DOHH2 (cell line): ENCODE data around the gene FAM50A.

ENCODE experiments used
- CTCF ChIP-seq: fragments of 200-600 bp; sonication (generic); IDR thresholded peaks from one replicate; pipeline ENCODE4 v1.5.1; 2014; ENCODE audit warnings: antibody characterized with exemption, mild to moderate bottlenecking, low read depth, low read length; ENCODE audit not compliant: poor library complexity, severe bottlenecking
- EZH2phosphoT487 ChIP-seq: fragments of 200-600 bp; sonication (generic); IDR thresholded peaks from 2 replicates; pipeline ENCODE4 v1.6.1; 2017; ENCODE audit warnings: borderline replicate concordance, mild to moderate bottlenecking, antibody characterized with exemption, low read length, moderate library complexity, mixed read lengths

DNA sequence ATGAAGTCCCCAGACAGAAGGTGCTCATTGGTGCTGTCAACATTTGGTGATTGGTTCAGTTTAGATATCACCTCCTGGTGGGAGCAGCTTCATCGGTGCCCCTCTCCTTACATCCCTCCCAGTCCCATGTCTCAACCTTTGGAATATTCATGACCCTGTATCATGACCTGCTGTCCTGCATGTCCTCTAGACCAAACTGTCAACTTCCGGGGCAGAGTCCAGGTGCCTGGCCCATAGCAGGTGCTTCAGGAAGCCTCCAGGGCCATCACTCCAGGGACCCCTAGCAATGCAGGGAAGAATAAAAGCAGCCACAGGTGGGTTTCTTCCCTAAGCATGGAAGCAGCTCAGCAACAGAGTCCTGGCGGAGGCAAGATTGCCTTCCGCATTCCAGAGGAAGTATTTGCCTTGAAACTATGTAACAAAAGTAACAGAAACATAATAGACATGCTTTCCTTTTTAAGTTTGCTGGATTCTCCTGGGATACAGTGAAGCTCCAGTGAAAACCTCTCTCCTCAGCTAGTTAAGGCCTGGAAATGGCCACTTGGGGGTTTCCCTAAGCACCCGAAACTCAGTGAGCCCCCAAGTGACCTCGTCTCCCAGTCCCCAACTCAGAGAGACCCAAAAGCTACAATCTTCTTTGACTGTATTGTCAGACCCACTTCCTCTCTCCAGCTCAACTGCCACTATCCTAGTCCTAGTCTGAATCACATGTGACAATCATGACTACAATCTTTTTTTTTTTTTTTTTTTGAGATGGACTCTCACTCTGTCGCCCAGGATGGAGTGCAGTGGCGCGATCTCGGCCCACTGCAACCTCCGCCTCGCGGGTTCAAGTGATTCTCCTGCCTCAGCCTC lies 16.8 kb upstream of the FAM50A start:
- TF ChIP-seq CTCF (no peak), EZH2phosphoT487 (no peak)
